HEK293 (cell line): ENCODE data around the gene NPY4R.
"Not testable (repeated sequence)": the region's sequence is repeated elsewhere in the genome, so short reads cannot be mapped to it uniquely, and the experiment has no call there.

Experiments
- CTCF ChIP-seq: fragments of 450-650 bp; formaldehyde crosslinking; IDR thresholded peaks from 2 replicates; pipeline ENCODE4 v1.5.1; 2016; ENCODE audit warnings: missing biosample characterization, missing genetic modification characterization
- IKZF3 ChIP-seq: fragments of 450-650 bp; IDR thresholded peaks from 2 replicates; pipeline ENCODE4 v1.5.0; 2018; ENCODE audit warnings: missing biosample characterization, mild to moderate bottlenecking, missing genetic modification characterization, moderate library complexity
- REST ChIP-seq: fragments of 450-650 bp; formaldehyde crosslinking; IDR thresholded peaks from 2 replicates; pipeline ENCODE4 v1.5.1; 2016; ENCODE audit warnings: missing biosample characterization, missing genetic modification characterization
- TCF7L2 ChIP-seq: IDR thresholded peaks from 2 replicates; pipeline ENCODE4 v1.6.1; 2011; ENCODE audit warnings: low read depth, mild to moderate bottlenecking, inconsistent platforms, low read length, moderate library complexity, borderline replicate concordance
- YY1 ChIP-seq: fragments of 450-650 bp; formaldehyde crosslinking; IDR thresholded peaks from 2 replicates; pipeline ENCODE4 v1.5.1; 2018; ENCODE audit warnings: missing biosample characterization, missing genetic modification characterization
- ZNF133 ChIP-seq: fragments of 450-650 bp; formaldehyde crosslinking; IDR thresholded peaks from 2 replicates; pipeline ENCODE4 v1.5.1; 2016; ENCODE audit warnings: missing biosample characterization, missing genetic modification characterization
- ZNF175 ChIP-seq: fragments of 450-650 bp; formaldehyde crosslinking; IDR thresholded peaks from 2 replicates; pipeline ENCODE4 v1.5.1; 2016; ENCODE audit warnings: missing biosample characterization, missing genetic modification characterization
- ZNF660 ChIP-seq: fragments of 450-650 bp; IDR thresholded peaks from 2 replicates; pipeline ENCODE4 v1.5.1; 2018; ENCODE audit warnings: missing biosample characterization, mild to moderate bottlenecking, missing genetic modification characterization
- ZNF670 ChIP-seq: fragments of 450-650 bp; formaldehyde crosslinking; IDR thresholded peaks from 2 replicates; pipeline ENCODE4 v1.5.1; 2016; ENCODE audit warnings: missing biosample characterization, missing genetic modification characterization, low read depth
- ZNF830 ChIP-seq: fragments of 450-650 bp; IDR thresholded peaks from 2 replicates; pipeline ENCODE4 v1.5.0; 2018; ENCODE audit warnings: missing biosample characterization, missing genetic modification characterization, low read depth, mild to moderate bottlenecking, moderate library complexity

- TF ChIP-seq TCF7L2; ZNF133 (tag by site-specific recombination); IKZF3 (tag by site-specific recombination); REST (tag by site-specific recombination); CTCF (tag by site-specific recombination); ZNF175 (tag by site-specific recombination); YY1 (tag by site-specific recombination); ZNF660 (tag by site-specific recombination); ZNF830 (tag by site-specific recombination); ZNF670 (tag by site-specific recombination): not testable (repeated sequence)
Observed at GRCh38 chr10:46447439-46447838, 18.3 kb downstream of the NPY4R start.
